Anterior cingulate cortex (tissue), 58 donors: Measurements from ENCODE around the gene FAM169A.
"Not testable (repeated sequence)": the region's sequence is repeated elsewhere in the genome, so short reads cannot be mapped to it uniquely, and the experiment has no call there.

Experiments
- DNase-seq, 58 donors: peaks; one replicate each; lab custom pipeline; 2025; lab: John Stamatoyannopoulos, UW

FAM169A gene

DNA sequence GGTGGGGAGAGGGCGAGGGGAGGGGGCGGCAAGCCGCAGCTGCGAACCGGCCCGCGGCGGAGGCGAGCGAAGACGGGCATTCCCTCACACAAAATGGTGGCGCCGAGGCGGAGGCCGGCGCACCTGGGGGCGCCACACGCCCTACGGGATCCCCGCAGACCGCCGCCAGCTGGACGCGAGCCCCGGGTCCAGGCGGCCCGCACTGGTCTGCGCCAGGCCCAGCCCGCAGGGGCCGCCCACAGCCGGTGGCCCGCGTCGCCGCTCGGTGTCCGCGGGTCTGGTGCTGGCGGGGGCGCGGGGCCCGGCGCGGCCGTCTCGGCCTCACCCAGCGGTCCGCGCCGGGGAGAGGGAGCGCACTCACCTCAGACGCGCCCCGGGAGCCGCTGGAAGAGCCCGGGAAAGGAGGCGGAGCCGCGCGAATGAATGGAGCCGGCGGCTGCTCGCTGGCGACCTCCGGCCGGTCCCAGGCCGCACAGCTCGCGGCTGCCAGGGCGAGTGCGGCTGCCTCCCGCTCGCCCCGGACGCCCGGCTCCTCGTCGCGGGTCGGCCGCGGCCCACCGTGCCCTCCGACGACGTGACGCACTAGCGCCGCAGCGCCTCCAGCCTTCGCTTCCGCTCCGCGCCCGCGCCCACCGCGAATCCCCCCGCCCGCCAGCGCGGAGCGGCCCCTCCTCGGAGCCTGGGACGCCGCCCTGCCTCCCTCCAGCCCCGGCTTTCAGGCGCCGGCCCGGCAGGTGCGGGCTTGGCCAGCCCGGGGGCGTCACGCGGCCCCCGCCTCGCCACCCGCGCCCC, at the start of gene FAM169A:
FAM169A (minus strand) TSS at position 584 of the 792 bp plus-strand sequence. CDS start 24,711 bp downstream, outside the sequence.
- DNase-seq, result peak in 43 of 58 donors; percentile 6 to 74 (median 52)

GRCh38 chr5:74915488-74915887, 49.3 kb upstream of the FAM169A start:
- DNase-seq, result no peak

DNA sequence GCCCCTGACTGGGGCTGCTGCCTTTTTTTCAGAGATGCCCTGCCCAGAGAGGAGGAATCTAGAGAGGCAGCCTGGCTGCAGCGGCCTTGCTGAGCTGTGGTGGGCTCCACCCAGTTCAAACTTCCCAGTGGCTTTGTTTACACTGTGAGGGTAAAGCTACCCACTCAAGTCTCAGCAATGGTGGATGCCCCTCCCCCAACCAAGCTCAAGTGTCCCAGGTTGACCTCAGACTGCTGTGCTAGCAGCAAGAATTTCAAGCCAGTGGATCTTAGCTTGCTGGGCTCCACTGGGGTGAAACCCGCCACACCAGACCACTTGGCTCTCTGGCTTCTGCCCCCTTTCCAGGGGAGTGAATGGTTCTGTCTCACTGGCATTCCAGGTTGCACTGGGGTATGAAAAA, 45.2 kb upstream of the FAM169A start:
- not testable (repeated sequence) for DNase-seq

DNA sequence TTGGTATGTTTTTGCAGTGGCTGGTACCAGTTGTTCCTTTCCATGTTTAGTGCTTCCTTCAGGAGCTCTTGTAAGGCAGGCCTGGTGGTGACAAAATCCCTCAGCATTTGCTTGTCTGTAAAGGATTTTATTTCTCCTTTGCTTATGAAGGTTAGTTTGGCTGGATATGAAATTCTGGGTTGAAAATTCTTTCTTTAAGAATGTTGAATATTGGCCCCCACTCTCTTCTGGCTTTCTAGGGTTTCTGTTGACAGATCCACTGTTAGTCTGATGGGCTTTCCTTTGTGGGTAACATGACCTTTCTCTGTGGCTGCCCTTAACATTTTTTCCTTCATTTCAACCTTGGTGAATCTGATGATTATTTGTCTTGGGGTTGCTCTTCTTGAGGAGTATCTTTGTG, 43.7 kb upstream of the FAM169A start:
- not testable (repeated sequence) for DNase-seq

DNA sequence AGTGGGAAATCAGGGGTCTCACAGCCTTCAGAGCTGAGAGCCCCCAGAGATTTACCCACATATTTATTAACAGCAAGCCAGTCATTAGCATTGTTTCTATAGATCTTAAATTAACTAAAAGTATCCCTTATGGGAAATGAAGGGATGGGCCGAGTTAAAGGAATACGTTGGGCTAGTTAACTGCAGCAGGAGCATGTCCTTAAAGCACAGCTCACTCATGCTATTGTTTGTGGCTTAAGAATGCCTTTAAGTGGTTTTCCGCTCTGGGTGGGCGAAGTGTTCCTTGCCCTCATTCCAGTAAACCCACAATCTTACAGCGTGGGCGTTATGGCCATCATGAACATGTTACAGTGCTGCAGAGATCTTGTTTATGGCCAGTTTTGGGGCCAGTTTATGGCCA, 42.0 kb upstream of the FAM169A start:
- DNase-seq, result not testable (repeated sequence)

- not testable (repeated sequence) for DNase-seq
Measured at GRCh38 chr5:74904713-74905112, 38.5 kb upstream of the FAM169A start.

GRCh38 chr5:74903165-74903787, 37.1 kb upstream of the FAM169A start:
- DNase-seq, result peak in 9 of 58 donors; percentile 2 to 14 (median 4)

DNA sequence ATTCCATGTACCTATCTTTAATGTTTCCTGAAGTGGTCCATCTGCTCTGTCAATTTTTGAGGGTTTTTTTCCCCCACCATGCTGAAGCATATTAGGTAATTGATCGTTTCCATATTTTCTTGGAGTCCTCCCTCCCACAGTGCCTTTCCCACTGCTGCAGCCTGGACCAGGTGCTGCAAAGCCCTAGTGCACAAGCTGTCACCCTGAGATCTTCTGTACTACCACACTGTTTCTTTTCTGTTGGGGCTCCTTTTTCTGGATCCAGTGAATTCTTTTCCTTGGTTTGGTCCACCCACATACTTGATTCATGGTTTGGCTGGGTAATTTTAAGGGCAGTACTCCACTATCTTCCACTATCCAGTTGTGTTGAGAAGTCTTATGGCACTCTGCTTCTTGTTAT, 30.9 kb upstream of the FAM169A start:
- DNase-seq, result no peak

DNA sequence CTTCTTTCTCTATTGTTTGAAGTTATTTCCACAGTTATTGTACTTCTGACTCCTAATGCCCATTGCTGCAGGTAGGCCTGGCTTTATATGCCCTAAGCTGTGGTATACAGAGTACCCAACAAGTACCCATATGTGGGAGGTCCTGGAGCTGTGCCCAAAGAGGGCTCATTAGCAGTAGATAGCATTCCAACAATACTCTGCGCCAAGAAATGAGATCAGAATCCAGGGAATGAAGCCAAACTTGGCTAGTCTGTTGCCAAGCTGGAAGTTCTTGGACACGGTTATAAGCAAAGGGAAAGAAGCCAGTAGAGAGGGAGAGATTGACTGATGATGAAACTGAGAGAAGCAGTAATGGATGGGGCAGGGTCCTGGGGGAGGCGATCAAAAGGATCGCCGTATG, 29.7 kb upstream of the FAM169A start:
- peak in 55 of 58 donors; percentile 5 to 89 (median 52) for DNase-seq

- no peak for DNase-seq
Measured at GRCh38 chr5:74894351-74894750, 28.2 kb upstream of the FAM169A start.

DNA sequence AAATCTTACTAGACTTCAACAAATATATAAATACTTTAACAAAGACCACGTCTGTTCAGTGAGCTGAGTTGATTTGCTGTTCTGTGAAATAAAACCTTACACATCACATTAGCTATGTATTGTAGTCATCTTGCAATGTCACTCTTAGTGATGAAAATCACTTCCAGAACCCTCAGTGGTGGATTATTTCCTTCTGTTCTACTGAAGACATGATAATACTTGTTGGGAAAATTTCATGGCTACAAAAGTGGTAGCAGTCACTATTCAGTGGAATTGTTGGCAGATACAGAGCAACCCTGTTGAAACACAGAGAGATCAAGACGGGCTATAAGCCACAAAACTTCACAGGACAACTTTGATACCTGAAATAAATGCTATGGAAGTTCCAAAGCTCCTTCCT, 26.7 kb upstream of the FAM169A start:
- DNase-seq, result no peak

DNA sequence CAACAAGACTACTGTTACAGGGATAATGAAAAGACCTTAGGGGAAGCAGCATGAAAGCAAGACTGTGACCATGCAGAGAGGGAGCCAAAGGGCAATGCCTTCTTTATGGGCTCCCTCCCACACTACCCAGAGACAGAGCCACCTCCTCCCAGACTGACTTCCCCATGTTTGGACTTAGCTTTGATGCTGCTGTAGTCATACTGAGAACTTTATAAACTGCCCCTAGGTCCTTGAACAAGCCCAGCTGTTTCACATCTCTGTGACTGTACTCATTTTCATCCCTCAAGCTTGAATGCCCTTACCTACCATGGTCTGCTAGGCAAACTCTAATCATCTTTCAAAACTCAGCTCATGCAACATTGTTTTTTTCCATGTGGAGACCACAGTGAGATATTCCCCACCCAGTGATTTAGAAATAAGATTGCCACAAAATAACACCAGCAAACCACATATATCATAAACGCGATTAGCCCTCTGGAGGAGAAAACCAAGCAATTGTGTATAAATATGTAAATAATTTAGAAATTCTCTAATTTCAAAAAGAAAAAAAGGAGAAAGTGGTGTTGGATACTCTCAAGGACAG, 23.4 kb upstream of the FAM169A start:
- DNase-seq, result no peak

DNA sequence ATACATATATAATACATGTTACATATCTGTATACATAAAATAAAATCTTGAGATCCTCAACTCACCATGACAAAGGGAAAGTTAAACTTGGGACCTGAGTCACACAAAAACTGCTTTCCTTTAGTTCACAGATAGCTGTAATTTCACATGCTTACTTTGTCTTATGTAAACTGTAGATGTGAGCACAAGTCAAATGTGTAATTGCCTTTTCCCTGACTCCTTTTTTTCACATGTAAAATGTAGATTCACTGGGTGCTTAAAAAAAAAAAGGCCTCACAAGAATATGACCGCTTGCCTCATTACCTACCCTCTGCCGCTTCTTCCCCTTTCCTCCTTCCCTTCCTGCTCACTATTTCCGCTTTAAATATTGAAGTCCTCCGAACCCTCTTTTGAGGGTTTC, 21.9 kb upstream of the FAM169A start:
- DNase-seq, result no peak

DNA sequence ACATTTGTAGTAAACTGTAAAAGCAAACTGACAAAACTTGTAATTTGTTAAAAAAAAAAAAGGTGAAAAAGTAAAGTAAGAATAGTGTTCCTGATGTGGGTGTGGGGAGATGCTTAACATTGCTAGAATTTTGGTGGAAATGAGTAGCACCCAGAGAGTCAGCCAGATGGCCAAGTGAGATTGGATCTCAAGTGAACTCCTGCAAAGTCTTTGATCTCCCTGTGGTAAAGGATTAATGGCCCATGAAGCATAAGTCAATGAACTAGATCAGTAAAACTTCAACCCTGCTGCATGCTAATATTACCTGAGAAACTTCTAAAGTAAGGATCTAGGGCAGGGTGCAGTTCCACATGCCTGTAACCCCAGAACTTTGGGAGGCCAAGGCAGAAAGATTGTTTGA, 19.0 kb upstream of the FAM169A start:
- DNase-seq, result no peak

DNA sequence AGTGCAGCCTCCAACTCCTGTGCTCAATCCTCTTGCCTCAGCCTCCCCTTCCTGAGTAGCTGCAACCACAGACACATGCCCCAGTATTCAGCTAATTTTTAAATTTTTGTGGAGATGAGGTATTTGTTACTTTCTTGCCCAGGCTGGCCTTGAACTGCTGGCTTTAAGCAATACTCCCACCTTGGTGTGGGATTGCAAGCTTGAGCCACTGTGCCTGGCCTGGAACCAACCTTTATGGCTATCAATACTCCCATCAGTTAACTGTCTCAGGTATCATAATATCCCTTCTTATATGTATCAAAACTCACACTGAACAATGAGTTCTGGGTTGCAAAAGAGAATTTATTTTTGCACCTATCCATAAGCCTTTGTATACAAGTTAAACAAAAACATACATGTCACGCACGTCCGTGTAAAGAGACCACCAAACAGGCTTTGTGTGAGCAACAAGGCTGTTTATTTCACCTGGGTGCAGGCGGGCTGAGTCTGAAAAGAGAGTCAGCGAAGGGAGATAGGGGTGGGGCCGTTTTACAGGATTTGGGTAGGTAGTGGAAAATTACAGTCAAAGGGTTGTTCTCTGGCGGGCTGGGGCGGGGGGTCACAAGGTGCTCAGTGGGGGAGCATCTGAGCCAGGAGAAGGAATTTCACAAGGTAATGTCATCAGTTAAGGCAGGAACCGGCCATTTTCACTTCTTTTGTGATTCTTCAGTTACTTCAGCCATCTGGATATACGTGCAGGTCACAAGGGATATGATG, 16.4 kb upstream of the FAM169A start:
- not testable (repeated sequence) for DNase-seq

DNA sequence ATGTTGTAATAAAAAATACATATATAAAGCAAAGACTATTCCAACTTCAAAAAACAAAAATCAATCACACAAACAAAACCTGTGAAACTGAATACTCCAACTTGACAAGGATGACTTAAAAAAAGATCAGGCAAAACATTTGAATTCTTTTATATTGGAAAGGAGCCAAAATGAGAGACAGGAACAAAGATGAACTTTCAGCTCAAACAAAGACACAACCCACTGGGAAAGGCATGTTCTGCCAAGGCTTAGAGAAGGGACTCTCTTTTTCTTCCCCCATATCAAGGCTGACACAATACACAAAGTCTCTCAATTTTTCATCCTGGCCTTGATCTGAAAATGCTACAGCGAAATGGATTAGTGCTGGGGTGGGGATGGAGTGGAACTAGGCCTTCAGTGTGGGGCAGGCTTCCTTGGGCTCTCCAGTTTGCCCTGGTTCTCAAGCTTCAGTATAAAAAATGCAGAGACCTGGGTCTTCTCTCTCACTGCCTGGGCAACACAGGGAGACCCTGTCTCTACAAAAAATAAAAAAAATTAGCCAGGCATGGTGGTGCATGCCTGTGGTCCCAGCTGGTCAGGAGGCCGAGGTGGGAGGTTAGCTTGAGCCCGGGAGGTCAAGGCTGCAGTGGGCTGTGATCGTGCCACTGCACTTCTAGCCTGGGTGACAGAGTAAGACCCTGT, 11.6 kb upstream of the FAM169A start:
- DNase-seq, result peak in 10 of 58 donors; percentile 4 to 61 (median 14)

DNA sequence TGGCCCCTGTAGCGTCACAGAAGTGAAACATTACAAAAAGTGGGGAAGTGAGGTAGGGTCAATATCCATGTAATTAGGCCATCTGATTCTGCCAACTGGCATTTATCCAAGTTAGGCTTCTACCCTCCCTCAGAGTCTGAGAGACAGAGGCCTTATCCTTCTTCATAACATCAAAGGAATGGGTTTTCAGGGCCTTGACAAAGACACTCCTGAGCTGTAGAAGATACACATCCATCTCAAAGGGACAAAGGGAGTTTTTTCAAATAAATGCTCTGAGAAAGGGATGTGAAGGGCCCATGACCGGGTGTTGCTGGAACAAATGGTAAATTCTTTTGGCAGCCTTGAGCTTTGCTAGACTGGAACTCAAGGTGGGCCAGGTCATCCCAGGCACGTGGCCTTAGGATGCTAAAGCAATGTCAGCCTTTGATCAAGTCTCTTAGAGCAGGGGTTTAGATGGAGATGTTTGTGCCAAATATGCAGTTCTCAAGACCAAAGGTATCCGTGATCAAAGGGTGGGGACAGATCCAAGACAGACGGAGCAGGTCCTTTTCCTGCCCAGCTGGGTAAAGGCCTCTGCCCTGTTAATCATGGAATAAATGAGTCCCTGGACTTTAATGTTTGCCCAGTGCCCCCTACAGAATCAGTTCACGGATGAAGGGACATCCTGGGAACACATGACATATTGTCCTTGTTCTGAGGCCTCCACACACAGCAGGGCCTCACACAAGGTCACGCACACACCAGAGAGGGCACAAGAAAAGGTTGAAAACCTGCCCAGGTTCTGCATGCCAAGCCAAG, 10.0 kb upstream of the FAM169A start:
- no peak for DNase-seq

GRCh38 chr5:74873525-74874249, 7.5 kb upstream of the FAM169A start:
- no peak for DNase-seq
